B cell (primary cell): ENCODE data around the gene EBLN1. TPM values are rescaled to one million over a fixed set of nuclear protein-coding genes. Genes with fewer than 3 reads are reported as not detected.

ENCODE experiments used
- ATAC-seq: fragments of 200-7000 bp; cut with Tn5 transposase; one replicate; pipeline ENCODE4 v1.10.0; 2021; ENCODE audit warnings: low read depth, mild to moderate bottlenecking, moderate number of reproducible peaks, moderate library complexity
- CTCF ChIA-PET: fragments of 350-600 bp; sonication (Branson Sonifier 250); formaldehyde crosslinking; loops from one replicate; lab custom pipeline; 2021; ENCODE audit warnings: antibody characterized with exemption, inconsistent platforms; lab: Charles Lee
- POLR2A ChIA-PET: fragments of 350-600 bp; sonication (Branson Sonifier 250); formaldehyde crosslinking; loops from one replicate; lab custom pipeline; 2021; ENCODE audit warnings: antibody characterized with exemption; lab: Charles Lee
- DNase-seq: peaks from one replicate; pipeline ENCODE4 v3.0.0; 2013
- H2AFZ ChIP-seq: 2 replicates; pipeline ENCODE4 v1.6.1; 2012; ENCODE audit warnings: mild to moderate bottlenecking, low read depth, low read length; ENCODE audit not compliant: insufficient read depth, poor library complexity, severe bottlenecking
- H3K27ac ChIP-seq, 2 donors: 1 replicate in 1 of 2; 2 replicates in 1 of 2; pipeline ENCODE4 v1.5.1; 2012 to 2013; ENCODE audit warnings: low read length in 2 of 2, mild to moderate bottlenecking in 2 of 2, moderate library complexity in 1 of 2
- H3K27me3 ChIP-seq, 4 experiments: fragments of 200-600 bp in 1 of 4; sonication (generic) in 1 of 4; replicated peaks in 1 of 4; 1 replicate in 2 of 4; 2 replicates in 2 of 4; pipeline versions ENCODE4 v1.6.1 to v1.7.0; 2013 to 2016; ENCODE audit warnings: low read length in 3 of 4, mild to moderate bottlenecking in 2 of 4, mixed read lengths in 1 of 4, moderate library complexity in 1 of 4; ENCODE audit not compliant: insufficient read depth in 4 of 4, control insufficient read depth in 3 of 4; ENCODE audit errors: control extremely low read depth in 1 of 4
- H3K36me3 ChIP-seq, 2 experiments: replicated peaks in 1 of 2; 1 replicate in 1 of 2; 2 replicates in 1 of 2; pipeline versions ENCODE4 v1.6.1 to v1.7.1; 2013; ENCODE audit warnings: low read length in 1 of 2; ENCODE audit not compliant: insufficient read depth in 2 of 2, control insufficient read depth in 1 of 2; ENCODE audit errors: control extremely low read depth in 1 of 2, extremely low read depth in 1 of 2
- H3K4me1 ChIP-seq, 2 donors: fragments of 200-600 bp in 1 of 2; sonication (generic) in 1 of 2; 1 replicate in 1 of 2; 2 replicates in 1 of 2; pipeline versions ENCODE4 v1.5.1 to v1.6.1; 2013 to 2017; ENCODE audit warnings: low read length in 2 of 2; ENCODE audit not compliant: control insufficient read depth in 2 of 2, insufficient read depth in 2 of 2
- H3K4me2 ChIP-seq: replicated peaks from 2 replicates; pipeline ENCODE3; 2012; ENCODE audit warnings: mild to moderate bottlenecking, low read depth, low read length; ENCODE audit not compliant: poor library complexity, severe bottlenecking
- H3K4me3 ChIP-seq, 5 experiments: fragments of 200-600 bp in 1 of 5; sonication (generic) in 1 of 5; 1 replicate in 3 of 5; 2 replicates in 2 of 5; pipeline versions ENCODE4 v1.5.1 to v1.7.0; 2011 to 2016; ENCODE audit warnings: low read length in 4 of 5, mild to moderate bottlenecking in 4 of 5, low read depth in 2 of 5, control low read depth in 1 of 5, moderate library complexity in 1 of 5; ENCODE audit not compliant: insufficient read depth in 1 of 5; ENCODE audit errors: control extremely low read depth in 1 of 5, extremely low read depth in 1 of 5
- H3K79me2 ChIP-seq: fragments of 200-600 bp; sonication (generic); one replicate; pipeline ENCODE4 v1.6.0; 2016; ENCODE audit warnings: low read length; ENCODE audit not compliant: control insufficient read depth, insufficient read depth
- H3K9ac ChIP-seq: fragments of 200-600 bp; sonication (generic); 2 replicates; pipeline ENCODE4 v1.6.1; 2017; ENCODE audit warnings: mild to moderate bottlenecking, low read length, moderate library complexity
- H3K9me3 ChIP-seq, 3 donors: one replicate each; pipeline versions ENCODE4 v1.6.1 to v1.7.1; 2013; ENCODE audit warnings: low read length in 2 of 3; ENCODE audit not compliant: control insufficient read depth in 2 of 3, insufficient read depth in 1 of 3; ENCODE audit errors: control extremely low read depth in 1 of 3
- H4K20me1 ChIP-seq: 2 replicates; pipeline ENCODE4 v1.6.0; 2012; ENCODE audit warnings: mild to moderate bottlenecking, low read length; ENCODE audit not compliant: insufficient read depth, control insufficient read depth, poor library complexity, severe bottlenecking
- H3K27ac Mint-ChIP-seq: one replicate; pipeline ENCODE4 v1.8.0; 2021; ENCODE audit warnings: mixed read lengths
- H3K27me3 Mint-ChIP-seq: one replicate; pipeline ENCODE4 v1.8.0; 2021; ENCODE audit warnings: mixed read lengths
- H3K4me1 Mint-ChIP-seq: one replicate; pipeline ENCODE4 v1.8.0; 2021; ENCODE audit warnings: mixed read lengths
- H3K4me3 Mint-ChIP-seq: one replicate; pipeline ENCODE4 v1.8.0; 2021; ENCODE audit warnings: mixed read lengths
- H3K9me3 Mint-ChIP-seq: one replicate; pipeline ENCODE4 v1.8.0; 2022; ENCODE audit warnings: mixed read lengths; ENCODE audit not compliant: insufficient read depth
- CTCF ChIP-seq: fragments of 200-600 bp; IDR thresholded peaks from one replicate; pipeline ENCODE4 v1.8.0; 2022; ENCODE audit warnings: antibody characterized with exemption, mild to moderate bottlenecking
- EZH2 ChIP-seq: IDR thresholded peaks from 2 replicates; pipeline ENCODE4 v1.6.1; 2012; ENCODE audit warnings: borderline replicate concordance, low read depth, mild to moderate bottlenecking, moderate library complexity, low read length; ENCODE audit not compliant: insufficient read depth, poor library complexity, severe bottlenecking
- WGBS: methylation state at CpG from one replicate; pipeline ENCODE4 v1.1.5; 2013; ENCODE audit warnings: missing lambda C conversion rate; ENCODE audit not compliant: insufficient coverage; 5-methylcytosine and 5-hydroxymethylcytosine counted together
- intact Hi-C: fragments of 100-400 bp; cut with micrococcal nuclease; formaldehyde crosslinking; loops from one replicate; pipeline ENCODE4 v1.10.0; 2022
- polyA plus RNA-seq: library from polyadenylated mRNA; depleted of rRNA; stranded (reverse); fragments of >200 nt; gene quantifications from 2 replicates; pipeline ENCODE4 v1.2.3, GENCODE V29; 2012
- total RNA-seq, 2 donors: library from RNA; stranded (reverse); fragments of 120-200 nt in 1 of 2; gene quantifications; 1 replicate in 1 of 2; 2 replicates in 1 of 2; pipeline versions ENCODE4 v1.2.3 to v1.2.4, GENCODE V29; 2013 to 2022

EBLN1 gene
- total and polyA plus RNA-seq, 2 donors (not counting 1 experiment from before 2014, with no cell fraction given), result not detected

GRCh38 chr10:22222236-22223190 is 4.7 kb upstream of the EBLN1 start:
- H3K9ac ChIP-seq, result no peak overlapping the region
- peaks cover 31% of the 10 kb centered on the region for H3K27me3 Mint-ChIP-seq
- H3K79me2 ChIP-seq, result no peaks in the 10 kb centered on the region
- H2AFZ ChIP-seq, result no peak overlapping the region
- intact Hi-C loops, result loop anchor here (10.0 kb wide), 2 partner anchors 728 to 1222 kb away; no protein-coding TSS in a partner anchor
- H3K9me3 ChIP-seq, result no peaks in the 10 kb centered on the region
- H3K36me3 ChIP-seq, result no peaks in the 10 kb centered on the region
- no CpG with 5 or more reads among the region's 5 CpGs for WGBS
- no peak overlapping the region for H3K27ac Mint-ChIP-seq
- H4K20me1 ChIP-seq, result no peaks in the 10 kb centered on the region
- H3K27ac ChIP-seq, result no peak overlapping the region
- DNase-seq, result no peak
- no peak overlapping the region for H3K4me2 ChIP-seq
- H3K4me3 Mint-ChIP-seq, result no peak overlapping the region
- TF ChIP-seq EZH2, result no peak
- no peak for TF ChIP-seq CTCF
- H3K27me3 ChIP-seq, result no peaks in the 10 kb centered on the region
- CTCF ChIA-PET, result interaction anchor here (1.3 kb wide), 1 partner anchor 229 kb away, joined by 3 read pairs; no protein-coding TSS in a partner anchor
- H3K4me1 Mint-ChIP-seq, result no peaks in the 10 kb centered on the region
- H3K9me3 Mint-ChIP-seq, result no peaks in the 10 kb centered on the region
- H3K4me1 ChIP-seq, result no peaks in the 10 kb centered on the region
- no peak for ATAC-seq
- POLR2A ChIA-PET, result no interaction called here
- H3K4me3 ChIP-seq, result no peak overlapping the region

GRCh38 chr10:22219308-22219707 is 1.5 kb upstream of the EBLN1 start:
- no peak overlapping the region for H3K4me3 Mint-ChIP-seq
- Histone ChIP-seq H3K4me1 (no peaks in the 10 kb centered on the region), H3K9ac (no peak overlapping the region), H3K9me3 (no peaks in the 10 kb centered on the region), H2AFZ (no peak overlapping the region), H3K4me2 (no peak overlapping the region), H3K27me3 (no peaks in the 10 kb centered on the region), H4K20me1 (no peaks in the 10 kb centered on the region), H3K4me3 (no peak overlapping the region), H3K27ac (no peak overlapping the region), H3K79me2 (no peaks in the 10 kb centered on the region), H3K36me3 (no peaks in the 10 kb centered on the region)
- no peak for DNase-seq
- H3K27ac Mint-ChIP-seq, result no peak overlapping the region
- WGBS, result 83% methylated on average over 1 of the region's 1 CpG
- ChIA-PET POLR2A (no interaction called here), CTCF (no interaction called here)
- peaks cover 28% of the 10 kb centered on the region for H3K27me3 Mint-ChIP-seq
- H3K4me1 Mint-ChIP-seq, result no peaks in the 10 kb centered on the region
- ATAC-seq, result no peak
- H3K9me3 Mint-ChIP-seq, result no peaks in the 10 kb centered on the region
- intact Hi-C loops, result no loop called here
- TF ChIP-seq EZH2 (no peak), CTCF (no peak)
